HEK293 (cell line): Measurements from ENCODE around the gene IPO13.

Experiments
- BCL11A ChIP-seq: fragments of 450-650 bp; formaldehyde crosslinking; IDR thresholded peaks from 2 replicates; pipeline ENCODE4 v1.5.1; 2016; ENCODE audit warnings: low read depth, missing biosample characterization, missing genetic modification characterization
- CTCF ChIP-seq: fragments of 450-650 bp; formaldehyde crosslinking; IDR thresholded peaks from 2 replicates; pipeline ENCODE4 v1.5.1; 2016; ENCODE audit warnings: missing biosample characterization, missing genetic modification characterization
- GFI1B ChIP-seq: fragments of 450-650 bp; formaldehyde crosslinking; IDR thresholded peaks from 2 replicates; pipeline ENCODE4 v1.5.1; 2016; ENCODE audit warnings: missing biosample characterization, missing genetic modification characterization
- GLI2 ChIP-seq: fragments of 450-650 bp; formaldehyde crosslinking; IDR thresholded peaks from 2 replicates; pipeline ENCODE4; 2017; ENCODE audit warnings: missing biosample characterization, missing genetic modification characterization, low read depth, borderline replicate concordance
- PBX3 ChIP-seq: sonication (generic); formaldehyde crosslinking; IDR thresholded peaks from 2 replicates; pipeline ENCODE4 v1.8.1; 2022; ENCODE audit warnings: mild to moderate bottlenecking, moderate library complexity, missing genetic modification reagents
- ZBTB6 ChIP-seq: fragments of 450-650 bp; formaldehyde crosslinking; IDR thresholded peaks from 2 replicates; pipeline ENCODE4 v1.5.1; 2017; ENCODE audit warnings: missing biosample characterization, missing genetic modification characterization
- ZNF670 ChIP-seq: fragments of 450-650 bp; formaldehyde crosslinking; IDR thresholded peaks from 2 replicates; pipeline ENCODE4 v1.5.1; 2016; ENCODE audit warnings: missing biosample characterization, missing genetic modification characterization, low read depth

GRCh38 chr1:43979261-43979527 is 32.4 kb downstream of the IPO13 start:
- no peak for TF ChIP-seq CTCF (tag by site-specific recombination)
- no peak for TF ChIP-seq GFI1B (tag by site-specific recombination)
- TF ChIP-seq BCL11A (tag by site-specific recombination) = no peak
- TF ChIP-seq ZBTB6 (tag by site-specific recombination) = no peak
- no peak for TF ChIP-seq GLI2 (tag by site-specific recombination)
- TF ChIP-seq PBX3 = no peak
- no peak for TF ChIP-seq ZNF670 (tag by site-specific recombination)
